PFSK-1 (cell line): ENCODE results near the gene RSAD1.

ENCODE experiments used
- POLR2AphosphoS5 ChIP-seq: IDR thresholded peaks from 2 replicates; pipeline ENCODE4 v1.6.1; 2012; ENCODE audit warnings: low read depth, mild to moderate bottlenecking, control low read depth, low read length, moderate library complexity
- SIN3A ChIP-seq: IDR thresholded peaks from 2 replicates; pipeline ENCODE4 v1.6.1; 2012; ENCODE audit warnings: mild to moderate bottlenecking, low read length, moderate library complexity, borderline replicate concordance; ENCODE audit not compliant: insufficient read depth
- TAF1 ChIP-seq: IDR thresholded peaks from 2 replicates; pipeline ENCODE4 v1.6.1; 2012; ENCODE audit warnings: low read length, control low read depth, borderline replicate concordance; ENCODE audit not compliant: insufficient read depth
- TF ChIP-seq, protein P1 (sequence below), 2 experiments: IDR thresholded peaks; 2 replicates each; pipeline versions ENCODE4 v1.6.1 to v1.8.0; 2011 to 2012; ENCODE audit warnings: low read depth in 2 of 2, low read length in 2 of 2, control low read depth in 1 of 2, inconsistent platforms in 1 of 2, mild to moderate bottlenecking in 1 of 2, moderate library complexity in 1 of 2; ENCODE audit not compliant: insufficient read depth in 1 of 2

GRCh38 chr17:50464736-50465135 is 13.9 kb upstream of the RSAD1 start:
- TF ChIP-seq TAF1 (no peak), POLR2AphosphoS5 (no peak), SIN3A (no peak)
- TF ChIP-seq, protein P1, sequence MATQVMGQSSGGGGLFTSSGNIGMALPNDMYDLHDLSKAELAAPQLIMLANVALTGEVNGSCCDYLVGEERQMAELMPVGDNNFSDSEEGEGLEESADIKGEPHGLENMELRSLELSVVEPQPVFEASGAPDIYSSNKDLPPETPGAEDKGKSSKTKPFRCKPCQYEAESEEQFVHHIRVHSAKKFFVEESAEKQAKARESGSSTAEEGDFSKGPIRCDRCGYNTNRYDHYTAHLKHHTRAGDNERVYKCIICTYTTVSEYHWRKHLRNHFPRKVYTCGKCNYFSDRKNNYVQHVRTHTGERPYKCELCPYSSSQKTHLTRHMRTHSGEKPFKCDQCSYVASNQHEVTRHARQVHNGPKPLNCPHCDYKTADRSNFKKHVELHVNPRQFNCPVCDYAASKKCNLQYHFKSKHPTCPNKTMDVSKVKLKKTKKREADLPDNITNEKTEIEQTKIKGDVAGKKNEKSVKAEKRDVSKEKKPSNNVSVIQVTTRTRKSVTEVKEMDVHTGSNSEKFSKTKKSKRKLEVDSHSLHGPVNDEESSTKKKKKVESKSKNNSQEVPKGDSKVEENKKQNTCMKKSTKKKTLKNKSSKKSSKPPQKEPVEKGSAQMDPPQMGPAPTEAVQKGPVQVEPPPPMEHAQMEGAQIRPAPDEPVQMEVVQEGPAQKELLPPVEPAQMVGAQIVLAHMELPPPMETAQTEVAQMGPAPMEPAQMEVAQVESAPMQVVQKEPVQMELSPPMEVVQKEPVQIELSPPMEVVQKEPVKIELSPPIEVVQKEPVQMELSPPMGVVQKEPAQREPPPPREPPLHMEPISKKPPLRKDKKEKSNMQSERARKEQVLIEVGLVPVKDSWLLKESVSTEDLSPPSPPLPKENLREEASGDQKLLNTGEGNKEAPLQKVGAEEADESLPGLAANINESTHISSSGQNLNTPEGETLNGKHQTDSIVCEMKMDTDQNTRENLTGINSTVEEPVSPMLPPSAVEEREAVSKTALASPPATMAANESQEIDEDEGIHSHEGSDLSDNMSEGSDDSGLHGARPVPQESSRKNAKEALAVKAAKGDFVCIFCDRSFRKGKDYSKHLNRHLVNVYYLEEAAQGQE (IDR thresholded peaks at IDR 0.05; ENCODE audit: insufficient read depth in 1 of 2, low read depth in 2 of 2, low read length in 2 of 2), result no peak
